Measurements from ENCODE around the gene PSMB11.

Gene PSMB11

GRCh38 chr14:23093104-23093503 lies 51.1 kb downstream of the PSMB11 start:
- TF ChIP-seq TAF1 (IDR thresholded peaks at IDR 0.05; ENCODE audit: borderline replicate concordance, insufficient read depth, low read length), result no peak
- TF ChIP-seq FOXP2 (optimal IDR thresholded peaks at IDR 0.05; ENCODE audit: borderline replicate concordance, extremely low read depth, extremely low read length, insufficient read depth), result no peak

- TF ChIP-seq TAF1 (IDR thresholded peaks at IDR 0.05; ENCODE audit: borderline replicate concordance, insufficient read depth, low read length) (no peak), POLR2AphosphoS5 (IDR thresholded peaks at IDR 0.05; ENCODE audit: low read depth, low read length) (no peak), SIN3A (IDR thresholded peaks at IDR 0.05; ENCODE audit: borderline replicate concordance, insufficient read depth, low read length) (no peak), FOXP2 (optimal IDR thresholded peaks at IDR 0.05; ENCODE audit: borderline replicate concordance, extremely low read depth, extremely low read length, insufficient read depth) (no peak), REST (IDR thresholded peaks at IDR 0.05; ENCODE audit: insufficient read depth in 1 of 2, low read depth in 2 of 2, low read length in 2 of 2) (no peak)
These were observed 51.5 kb downstream of the PSMB11 start for GRCh38 chr14:23093526-23093925.
